DND-41 (cell line): Measurements from ENCODE around the gene SERPINB2.

ENCODE experiments used
- EZH2 ChIP-seq: IDR thresholded peaks from 3 replicates; pipeline ENCODE4 v1.6.1; 2012; ENCODE audit warnings: borderline replicate concordance, low read depth, mild to moderate bottlenecking, moderate library complexity, low read length, inconsistent platforms; ENCODE audit not compliant: severe bottlenecking
- TF ChIP-seq, protein P1 (sequence below): IDR thresholded peaks from 2 replicates; pipeline ENCODE4 v1.5.1; 2012; ENCODE audit warnings: borderline replicate concordance, low read length, moderate library complexity, mild to moderate bottlenecking; ENCODE audit not compliant: poor library complexity, severe bottlenecking; ENCODE audit errors: extremely low read depth

DNA sequence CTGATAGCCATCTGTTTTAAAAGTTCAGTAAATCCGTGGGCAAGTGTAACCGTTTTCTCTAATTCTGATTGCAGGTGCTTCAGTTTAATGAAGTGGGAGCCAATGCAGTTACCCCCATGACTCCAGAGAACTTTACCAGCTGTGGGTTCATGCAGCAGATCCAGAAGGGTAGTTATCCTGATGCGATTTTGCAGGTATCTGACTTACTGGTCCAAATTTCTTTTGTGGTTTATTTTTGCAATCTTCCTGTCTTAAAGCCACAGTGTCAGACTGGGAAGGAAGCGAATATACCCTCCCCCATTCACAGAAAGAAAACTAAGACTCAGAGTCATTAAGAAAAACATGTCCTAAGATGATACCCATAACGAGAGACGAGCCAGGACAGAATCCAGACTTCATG, 7.7 kb downstream of the SERPINB2 start:
- TF ChIP-seq, protein P1, sequence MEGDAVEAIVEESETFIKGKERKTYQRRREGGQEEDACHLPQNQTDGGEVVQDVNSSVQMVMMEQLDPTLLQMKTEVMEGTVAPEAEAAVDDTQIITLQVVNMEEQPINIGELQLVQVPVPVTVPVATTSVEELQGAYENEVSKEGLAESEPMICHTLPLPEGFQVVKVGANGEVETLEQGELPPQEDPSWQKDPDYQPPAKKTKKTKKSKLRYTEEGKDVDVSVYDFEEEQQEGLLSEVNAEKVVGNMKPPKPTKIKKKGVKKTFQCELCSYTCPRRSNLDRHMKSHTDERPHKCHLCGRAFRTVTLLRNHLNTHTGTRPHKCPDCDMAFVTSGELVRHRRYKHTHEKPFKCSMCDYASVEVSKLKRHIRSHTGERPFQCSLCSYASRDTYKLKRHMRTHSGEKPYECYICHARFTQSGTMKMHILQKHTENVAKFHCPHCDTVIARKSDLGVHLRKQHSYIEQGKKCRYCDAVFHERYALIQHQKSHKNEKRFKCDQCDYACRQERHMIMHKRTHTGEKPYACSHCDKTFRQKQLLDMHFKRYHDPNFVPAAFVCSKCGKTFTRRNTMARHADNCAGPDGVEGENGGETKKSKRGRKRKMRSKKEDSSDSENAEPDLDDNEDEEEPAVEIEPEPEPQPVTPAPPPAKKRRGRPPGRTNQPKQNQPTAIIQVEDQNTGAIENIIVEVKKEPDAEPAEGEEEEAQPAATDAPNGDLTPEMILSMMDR, result no peak
- TF ChIP-seq EZH2, result no peak
